SW 1271 (cell line): Measurements from ENCODE around the gene HLX.

ENCODE experiments used
- DNase-seq, 2 experiments: peaks; one replicate each; lab custom pipeline; 2025; lab: John Stamatoyannopoulos, UW

HLX gene

GRCh38 chr1:220882061-220882891 lies 3.0 kb downstream of the HLX start:
- DNase-seq: no peak

DNA sequence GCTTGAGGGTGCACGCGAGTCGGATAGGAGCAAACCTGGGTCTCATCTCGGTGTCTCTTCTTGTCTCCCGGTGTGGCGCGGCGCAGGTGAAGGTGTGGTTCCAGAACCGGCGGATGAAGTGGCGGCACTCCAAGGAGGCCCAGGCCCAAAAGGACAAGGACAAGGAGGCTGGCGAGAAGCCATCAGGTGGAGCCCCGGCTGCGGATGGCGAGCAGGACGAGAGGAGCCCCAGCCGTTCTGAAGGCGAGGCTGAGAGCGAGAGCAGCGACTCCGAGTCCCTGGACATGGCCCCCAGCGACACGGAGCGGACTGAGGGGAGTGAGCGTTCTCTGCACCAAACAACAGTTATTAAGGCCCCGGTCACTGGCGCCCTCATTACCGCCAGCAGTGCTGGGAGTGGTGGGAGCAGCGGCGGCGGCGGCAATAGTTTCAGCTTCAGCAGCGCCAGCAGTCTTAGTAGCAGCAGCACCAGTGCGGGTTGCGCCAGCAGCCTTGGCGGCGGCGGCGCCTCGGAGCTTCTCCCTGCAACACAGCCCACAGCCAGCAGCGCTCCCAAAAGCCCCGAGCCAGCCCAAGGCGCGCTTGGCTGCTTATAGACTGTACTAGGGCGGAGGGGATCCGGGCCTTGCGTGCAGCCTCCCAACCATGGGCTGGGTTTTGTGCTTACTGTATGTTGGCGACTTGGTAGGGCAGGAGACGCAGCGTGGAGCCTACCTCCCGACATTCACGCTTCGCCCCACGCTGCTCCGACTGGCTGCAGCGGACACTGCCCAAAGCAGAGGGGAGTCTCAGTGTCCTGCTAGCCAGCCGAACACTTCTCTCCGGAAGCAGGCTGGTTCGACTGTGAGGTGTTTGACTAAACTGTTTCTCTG lies 5.1 kb downstream of the HLX start:
- DNase-seq: no peak

DNA sequence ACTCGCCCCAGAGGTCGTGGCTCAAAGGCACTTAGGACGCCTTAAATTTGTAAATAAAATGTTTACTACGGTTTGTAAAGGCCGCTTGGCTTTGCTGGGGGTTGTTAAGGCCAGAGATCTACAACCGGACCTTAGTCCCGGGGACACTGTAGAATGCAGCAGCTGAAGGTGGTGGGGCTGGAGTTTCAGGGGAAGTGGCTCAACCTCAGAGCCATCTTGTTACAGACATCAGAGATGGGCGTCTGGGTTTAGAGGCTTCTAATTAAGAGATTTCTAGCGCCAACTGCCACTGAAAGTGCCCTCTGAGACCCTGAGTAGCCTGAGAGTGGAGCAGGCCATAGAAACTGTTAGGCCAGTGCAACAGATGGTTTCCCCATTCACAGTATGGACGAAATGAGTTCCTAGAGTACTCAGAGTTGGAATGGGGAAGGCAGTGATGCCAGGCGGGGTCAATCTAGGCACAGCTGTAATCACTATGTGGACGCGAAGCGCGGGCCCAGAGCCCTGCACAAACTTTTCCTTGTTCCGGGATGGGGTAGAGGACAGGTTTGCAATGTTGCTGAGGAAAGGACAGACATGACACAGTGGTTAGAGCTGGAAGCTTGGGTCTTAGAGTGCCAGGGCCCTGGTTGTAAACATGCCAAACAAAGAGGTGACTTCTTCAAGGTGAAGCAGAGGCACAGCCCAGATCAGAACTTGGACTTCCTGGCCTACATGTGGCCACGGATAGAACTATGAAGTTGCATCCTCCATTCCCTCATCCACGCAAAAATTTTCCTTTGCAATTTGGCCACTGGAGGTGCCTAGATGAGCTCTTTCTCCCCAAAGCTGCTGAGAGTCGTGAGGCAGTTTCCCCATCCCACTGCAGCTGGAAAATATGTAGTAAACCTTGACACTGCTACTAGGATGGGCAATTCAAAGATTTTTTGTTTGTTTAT lies 6.0 kb downstream of the HLX start:
- no peak for DNase-seq

DNA sequence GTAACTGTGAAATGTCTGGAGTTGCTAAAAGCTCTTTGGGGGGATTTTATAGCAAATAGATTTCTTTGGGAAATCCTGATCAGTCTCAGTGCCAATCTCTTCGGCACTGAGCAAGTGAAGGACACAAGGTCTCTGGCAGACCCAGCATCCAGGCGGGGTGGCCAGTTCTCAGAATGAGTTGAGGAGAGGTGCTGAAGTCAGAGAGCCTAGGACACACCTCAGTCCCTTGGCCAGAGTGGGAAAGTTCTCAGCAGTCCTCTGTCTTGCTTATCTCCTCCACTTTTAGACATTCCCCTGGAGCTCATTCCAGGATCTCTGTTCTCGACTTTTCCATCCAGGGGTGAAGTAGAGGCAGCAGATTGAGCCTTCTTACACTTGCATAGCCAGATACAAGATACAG lies 6.7 kb downstream of the HLX start:
- DNase-seq: no peak

GRCh38 chr1:220886470-220887201 lies 7.4 kb downstream of the HLX start:
- no peak for DNase-seq

DNA sequence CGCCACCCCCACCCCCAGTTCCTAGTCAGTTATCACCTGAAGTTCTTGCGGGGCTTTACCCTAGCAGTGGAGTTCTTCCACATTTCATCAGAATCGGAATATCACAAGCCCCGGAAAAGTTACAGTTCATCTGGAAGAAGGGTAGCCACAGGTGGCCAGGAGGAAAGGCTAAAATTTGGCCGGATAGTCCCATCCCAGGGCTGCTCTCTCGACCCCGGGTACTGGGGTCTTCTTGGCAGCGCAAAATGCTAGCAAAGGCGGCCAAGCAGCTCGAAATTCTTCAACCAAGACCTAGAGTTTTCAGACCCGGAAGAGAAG lies 7.9 kb downstream of the HLX start:
- no peak for DNase-seq

- DNase-seq: no peak
Measured at GRCh38 chr1:220887520-220888416, 8.5 kb downstream of the HLX start.

GRCh38 chr1:220888417-220888986 lies 9.3 kb downstream of the HLX start:
- DNase-seq: no peak

DNA sequence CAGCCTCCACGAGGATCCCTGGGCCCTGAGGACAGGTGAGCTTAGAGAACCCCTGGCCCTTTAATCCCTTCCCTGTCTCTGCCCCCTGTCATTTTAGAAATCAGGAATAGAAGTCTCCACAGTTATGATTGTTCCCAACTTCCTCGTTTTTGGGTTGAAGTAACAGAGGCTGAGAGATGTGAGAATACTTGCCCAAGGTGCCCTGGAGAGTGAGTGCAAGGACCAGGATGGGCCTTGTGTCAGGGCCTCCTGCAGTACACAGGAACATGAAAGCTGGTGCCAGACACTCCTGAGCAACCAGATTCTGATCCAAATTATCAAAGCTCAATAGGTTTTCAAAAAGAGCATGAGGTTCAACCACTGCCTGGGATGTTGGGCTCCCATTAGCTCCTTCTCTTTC lies 10.1 kb downstream of the HLX start:
- no peak for DNase-seq

DNA sequence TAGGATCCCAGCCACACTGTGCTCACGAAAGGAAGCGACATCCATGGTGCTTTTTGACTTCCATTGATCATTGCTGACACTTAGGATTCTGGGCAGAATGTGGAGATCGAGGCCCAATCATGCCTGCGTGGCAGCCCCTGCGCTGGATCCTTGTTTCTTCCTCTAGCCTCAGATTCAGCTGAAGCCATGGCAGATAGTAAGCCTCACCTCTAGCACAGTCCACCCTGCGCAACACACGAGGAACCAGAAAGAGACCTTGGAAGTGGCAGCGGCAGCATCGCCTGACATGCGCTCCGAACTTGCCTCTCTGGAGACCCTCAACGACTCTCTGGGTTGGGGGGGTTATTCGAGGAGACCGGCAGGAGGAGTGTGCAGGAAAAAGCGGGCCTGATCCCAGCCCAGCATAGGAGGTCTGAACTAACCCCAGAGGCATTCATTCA lies 10.6 kb downstream of the HLX start:
- DNase-seq: no peak

DNA sequence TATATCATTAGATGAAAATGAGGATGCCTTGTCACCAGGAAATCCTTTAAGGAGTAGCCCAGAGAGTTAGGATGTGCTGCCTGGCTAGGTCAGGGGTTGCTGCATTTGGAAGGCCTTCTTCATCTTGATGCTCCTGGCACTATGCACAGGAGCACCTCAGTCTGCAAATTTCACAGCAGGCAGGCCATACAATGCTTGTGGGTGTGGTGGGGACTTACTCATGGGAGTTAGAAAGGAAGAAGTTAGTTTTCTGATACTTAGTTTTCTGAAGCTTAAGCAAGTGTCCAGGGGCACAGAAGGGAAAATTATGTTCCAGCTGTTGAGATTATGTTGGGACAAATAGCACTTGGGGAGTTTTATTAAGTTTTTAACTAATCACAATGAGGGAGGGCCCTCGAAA lies 11.4 kb downstream of the HLX start:
- no peak for DNase-seq

DNA sequence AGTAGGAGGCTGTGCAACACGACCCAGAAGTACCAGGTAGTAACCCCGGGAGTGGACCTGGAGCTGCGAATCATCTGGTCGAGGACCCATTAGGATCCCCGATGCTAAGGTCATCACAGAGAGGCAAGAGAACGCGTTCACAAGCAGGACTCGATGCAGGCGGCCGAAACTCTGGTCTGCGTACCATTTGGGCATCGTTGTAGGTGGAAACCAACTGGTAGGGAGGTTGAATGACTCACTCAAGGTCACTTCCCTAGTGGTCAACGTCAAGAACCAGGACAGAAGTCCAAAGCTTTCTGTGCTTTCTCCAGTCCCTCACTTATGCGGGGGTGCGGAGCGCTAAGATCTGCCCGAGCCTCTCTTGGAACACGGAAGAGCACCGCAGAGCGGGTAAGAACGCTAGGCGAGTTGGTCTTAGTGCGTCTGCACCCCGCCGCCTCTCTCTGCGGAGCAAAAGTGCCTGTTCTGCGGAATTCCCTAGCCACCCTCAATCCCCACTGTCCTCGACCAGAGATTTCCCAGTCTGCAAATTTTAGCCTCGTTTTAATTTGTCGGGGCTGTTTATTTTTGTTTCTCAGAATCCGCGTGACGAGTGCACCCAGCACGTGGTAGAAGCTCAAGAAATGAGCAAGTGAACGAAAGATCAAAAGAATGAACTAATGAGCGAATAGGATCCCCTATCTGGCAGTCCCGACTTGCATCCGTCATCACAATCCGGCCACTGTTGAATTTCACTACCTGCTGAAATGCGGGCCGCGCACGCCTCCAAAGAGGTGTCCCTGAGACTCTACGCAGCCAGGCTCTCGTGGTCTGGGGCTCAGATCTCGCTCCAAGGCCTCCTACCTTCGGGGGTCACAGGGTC lies 12.2 kb downstream of the HLX start:
- no peak for DNase-seq

GRCh38 chr1:220892086-220892376 lies 12.8 kb downstream of the HLX start:
- DNase-seq: no peak

- DNase-seq: no peak
Measured at GRCh38 chr1:220892997-220893700, 13.9 kb downstream of the HLX start.

GRCh38 chr1:220893701-220894024 lies 14.4 kb downstream of the HLX start:
- DNase-seq: no peak

GRCh38 chr1:220894025-220894923 lies 15.0 kb downstream of the HLX start:
- DNase-seq: no peak

DNA sequence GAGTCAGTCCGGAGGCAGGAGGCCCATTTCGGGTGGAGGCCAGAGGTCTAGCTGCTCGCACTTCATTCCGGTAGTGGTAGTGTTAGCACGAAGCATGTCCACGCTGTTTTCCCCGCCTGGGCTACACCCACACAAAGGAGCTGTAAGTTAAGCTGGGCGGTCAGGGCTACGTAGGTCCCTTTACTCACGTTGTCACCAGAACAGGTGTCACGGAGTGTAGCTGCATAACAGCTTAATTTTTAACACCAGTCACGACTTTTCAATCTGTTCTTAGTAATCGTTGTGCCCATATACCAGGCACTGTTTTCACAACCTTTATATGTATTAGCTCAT lies 15.6 kb downstream of the HLX start:
- no peak for DNase-seq

DNA sequence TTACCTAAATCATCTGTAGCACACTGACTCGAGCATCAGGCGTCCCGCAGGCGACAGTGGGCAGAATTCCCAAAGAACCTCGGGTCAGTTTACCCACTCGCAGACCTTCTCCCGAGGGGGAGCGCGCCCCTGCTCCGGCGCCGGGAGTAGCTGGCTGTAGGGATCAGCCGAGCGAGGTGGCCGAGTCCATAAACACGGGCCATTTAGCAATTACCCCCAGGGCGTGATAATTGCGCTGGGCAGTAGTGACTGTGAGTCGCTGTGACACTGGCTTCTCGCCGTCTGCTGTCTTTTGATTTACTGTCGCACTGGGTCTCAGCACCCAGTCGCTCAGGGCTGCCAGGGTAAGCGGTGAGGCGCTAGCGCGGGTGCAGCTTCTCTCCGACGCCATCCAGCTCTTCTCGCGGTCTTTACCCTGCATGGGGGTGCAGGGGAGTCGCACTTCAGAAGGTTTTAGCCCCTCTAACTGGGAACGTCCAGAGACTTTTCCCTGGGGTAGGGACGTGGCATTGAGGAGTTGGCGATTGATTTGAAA lies 16.2 kb downstream of the HLX start:
- DNase-seq: no peak
